ENCODE measurements around the gene WSB2. TPM values are rescaled to one million over a fixed set of nuclear protein-coding genes. Genes with fewer than 3 reads are reported as not detected.

WSB2 gene
- total RNA-seq, 1 donor: 171 TPM

DNA sequence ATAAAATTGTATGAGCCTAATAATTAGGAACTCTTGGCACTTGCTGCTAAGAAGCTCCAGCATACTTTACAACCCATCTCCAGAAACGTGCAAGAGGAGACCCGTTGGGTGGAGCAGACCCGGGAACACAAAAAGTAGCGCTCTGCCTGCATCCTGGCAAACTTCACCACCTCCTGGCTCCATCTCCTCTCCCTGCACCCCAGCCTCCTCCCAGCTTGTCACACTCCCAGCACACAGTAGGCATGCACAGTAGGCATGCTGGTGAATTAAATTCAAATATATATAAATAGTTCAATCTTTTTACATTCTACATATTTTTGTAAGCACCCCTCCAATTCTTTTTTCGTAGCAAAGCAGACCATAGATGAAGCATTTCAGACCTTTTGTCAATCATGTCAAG lies 41.6 kb upstream of the WSB2 start:
- TF ChIP-seq, protein P1, sequence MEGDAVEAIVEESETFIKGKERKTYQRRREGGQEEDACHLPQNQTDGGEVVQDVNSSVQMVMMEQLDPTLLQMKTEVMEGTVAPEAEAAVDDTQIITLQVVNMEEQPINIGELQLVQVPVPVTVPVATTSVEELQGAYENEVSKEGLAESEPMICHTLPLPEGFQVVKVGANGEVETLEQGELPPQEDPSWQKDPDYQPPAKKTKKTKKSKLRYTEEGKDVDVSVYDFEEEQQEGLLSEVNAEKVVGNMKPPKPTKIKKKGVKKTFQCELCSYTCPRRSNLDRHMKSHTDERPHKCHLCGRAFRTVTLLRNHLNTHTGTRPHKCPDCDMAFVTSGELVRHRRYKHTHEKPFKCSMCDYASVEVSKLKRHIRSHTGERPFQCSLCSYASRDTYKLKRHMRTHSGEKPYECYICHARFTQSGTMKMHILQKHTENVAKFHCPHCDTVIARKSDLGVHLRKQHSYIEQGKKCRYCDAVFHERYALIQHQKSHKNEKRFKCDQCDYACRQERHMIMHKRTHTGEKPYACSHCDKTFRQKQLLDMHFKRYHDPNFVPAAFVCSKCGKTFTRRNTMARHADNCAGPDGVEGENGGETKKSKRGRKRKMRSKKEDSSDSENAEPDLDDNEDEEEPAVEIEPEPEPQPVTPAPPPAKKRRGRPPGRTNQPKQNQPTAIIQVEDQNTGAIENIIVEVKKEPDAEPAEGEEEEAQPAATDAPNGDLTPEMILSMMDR (IDR thresholded peaks at IDR 0.05; ENCODE audit: insufficient read depth, low read depth, low read length): no peak
- peak overlapping the region; percentile 75 for H3K4me3 ChIP-seq (ENCODE audit: low read depth, low read length)
- DNase-seq (ENCODE audit: low read depth): no peak

DNA sequence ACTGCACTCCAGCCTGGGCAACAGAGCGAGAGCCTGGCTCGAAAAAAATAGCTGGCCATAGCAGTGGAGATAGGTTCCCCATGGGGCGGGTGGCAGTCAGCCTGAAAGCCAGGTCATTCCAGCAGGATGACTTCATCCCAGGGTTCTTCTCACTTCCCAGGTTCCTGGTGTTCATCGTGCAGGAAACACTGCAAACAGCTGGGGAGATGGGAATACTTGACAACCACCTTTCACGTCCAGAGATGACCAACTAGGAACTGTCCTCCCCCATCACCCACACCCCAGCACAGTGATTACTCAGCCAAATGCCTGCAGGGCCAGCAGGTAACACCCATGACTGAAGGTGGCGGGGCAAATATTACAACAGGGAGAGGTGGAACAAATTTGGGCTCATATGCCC lies 41.1 kb upstream of the WSB2 start:
- no peak for DNase-seq (ENCODE audit: low read depth)
- H3K4me3 ChIP-seq (ENCODE audit: low read depth, low read length): no peak overlapping the region
- TF ChIP-seq, protein P1 (IDR thresholded peaks at IDR 0.05; ENCODE audit: insufficient read depth, low read depth, low read length): no peak

DNA sequence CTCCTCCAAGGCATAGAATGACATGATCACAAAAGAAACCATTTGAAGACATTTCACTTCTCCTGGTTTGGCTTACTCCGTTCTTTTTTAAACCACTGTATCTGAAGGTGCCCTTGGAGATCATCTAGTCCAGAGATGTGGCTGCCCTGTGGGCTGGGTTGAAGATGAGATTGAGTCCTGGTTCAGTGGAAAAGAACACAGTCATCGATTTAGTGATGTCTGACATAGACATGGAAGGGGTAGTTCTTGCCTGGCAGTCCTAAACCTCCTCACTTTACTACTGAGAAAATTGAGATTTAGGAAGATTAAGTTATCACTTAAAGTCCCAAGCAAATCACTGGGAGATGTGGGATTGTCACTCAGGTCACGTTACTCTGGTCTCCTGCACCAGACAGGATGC lies 40.1 kb upstream of the WSB2 start:
- DNase-seq (ENCODE audit: low read depth): no peak
- TF ChIP-seq, protein P1 (IDR thresholded peaks at IDR 0.05; ENCODE audit: insufficient read depth, low read depth, low read length): no peak
- no peak overlapping the region for H3K4me3 ChIP-seq (ENCODE audit: low read depth, low read length)

DNA sequence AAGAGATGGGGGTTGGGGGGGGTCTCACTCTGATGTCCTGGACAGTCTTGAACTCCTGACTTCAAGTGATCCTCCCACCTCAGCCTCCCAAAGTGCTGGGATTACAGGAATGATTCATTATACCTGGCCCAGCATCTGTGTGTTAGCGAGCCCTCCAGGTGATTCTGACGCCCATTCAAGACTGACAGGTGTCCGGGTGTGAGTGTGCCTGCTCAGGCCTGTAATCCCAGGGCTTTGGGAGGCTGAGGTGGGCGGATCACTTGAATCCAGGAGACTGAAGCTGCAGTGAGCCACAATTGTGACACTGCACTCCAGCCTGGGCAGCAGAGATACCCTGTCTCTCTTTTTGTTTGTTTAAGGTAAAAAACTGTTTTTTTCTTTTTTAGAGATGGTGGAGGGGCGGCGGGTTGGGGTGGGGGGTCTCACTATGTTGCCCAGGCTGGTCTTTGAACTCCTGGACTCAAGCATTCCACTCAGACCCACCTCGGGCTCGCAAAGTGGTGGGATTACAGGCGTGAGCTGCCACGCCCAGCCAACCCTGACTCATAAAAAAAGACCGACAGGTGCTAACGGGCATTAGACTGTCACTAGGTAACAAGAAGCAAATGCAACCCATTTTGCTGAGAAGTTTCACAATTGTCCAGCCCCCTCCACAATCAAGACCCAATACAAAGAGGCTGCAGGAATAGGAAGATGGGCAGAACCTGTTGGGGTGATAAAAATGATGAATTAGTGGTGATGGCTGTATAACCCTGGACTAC lies 38.1 kb upstream of the WSB2 start:
- no peak overlapping the region for H3K4me3 ChIP-seq (ENCODE audit: low read depth, low read length)
- TF ChIP-seq, protein P1 (IDR thresholded peaks at IDR 0.05; ENCODE audit: insufficient read depth, low read depth, low read length): no peak
- no peak for DNase-seq (ENCODE audit: low read depth)

DNA sequence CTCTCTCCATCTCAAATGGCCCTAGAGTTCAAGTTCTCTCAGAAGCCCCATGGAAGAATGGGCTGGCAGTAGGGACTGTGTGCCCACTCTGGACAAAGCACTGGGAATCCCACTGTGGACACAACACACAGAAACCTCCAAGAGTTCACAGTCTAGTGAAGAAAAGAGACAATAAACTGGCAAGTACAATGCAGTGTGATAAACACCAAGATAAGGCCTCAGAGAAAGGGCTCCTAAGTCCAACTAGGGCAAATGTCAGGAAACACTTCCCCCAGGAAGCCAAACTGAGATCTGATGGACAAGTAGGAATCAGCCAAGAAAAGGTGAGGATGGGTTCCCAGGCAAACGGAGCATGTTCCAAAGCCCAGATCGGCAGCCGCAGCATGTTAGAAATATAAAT lies 37.4 kb upstream of the WSB2 start:
- DNase-seq (ENCODE audit: low read depth): peak; percentile 12
- TF ChIP-seq, protein P1 (IDR thresholded peaks at IDR 0.05; ENCODE audit: insufficient read depth, low read depth, low read length): no peak
- no peak overlapping the region for H3K4me3 ChIP-seq (ENCODE audit: low read depth, low read length)

DNA sequence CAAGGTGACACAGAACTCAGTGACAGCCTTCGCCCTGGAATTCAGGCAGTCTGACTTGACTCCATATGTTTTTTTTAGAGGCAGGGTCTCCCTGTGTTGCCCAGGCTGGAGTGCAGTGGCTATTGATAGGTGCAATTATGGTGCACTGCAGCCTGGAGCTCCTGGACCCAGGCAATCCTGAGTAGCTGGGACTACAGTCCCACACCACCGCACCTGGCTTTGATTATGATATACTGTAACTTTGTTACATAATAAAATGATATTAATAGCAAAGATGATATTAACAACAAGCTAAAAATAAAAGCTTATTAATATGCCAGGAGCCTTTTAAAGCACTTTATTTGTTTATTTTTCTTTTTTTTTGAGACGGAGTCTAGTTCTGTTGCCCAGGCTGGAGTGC lies 33.1 kb upstream of the WSB2 start:
- no peak overlapping the region for H3K4me3 ChIP-seq (ENCODE audit: low read depth, low read length)
- no peak for DNase-seq (ENCODE audit: low read depth)
- TF ChIP-seq, protein P1 (IDR thresholded peaks at IDR 0.05; ENCODE audit: insufficient read depth, low read depth, low read length): no peak

DNA sequence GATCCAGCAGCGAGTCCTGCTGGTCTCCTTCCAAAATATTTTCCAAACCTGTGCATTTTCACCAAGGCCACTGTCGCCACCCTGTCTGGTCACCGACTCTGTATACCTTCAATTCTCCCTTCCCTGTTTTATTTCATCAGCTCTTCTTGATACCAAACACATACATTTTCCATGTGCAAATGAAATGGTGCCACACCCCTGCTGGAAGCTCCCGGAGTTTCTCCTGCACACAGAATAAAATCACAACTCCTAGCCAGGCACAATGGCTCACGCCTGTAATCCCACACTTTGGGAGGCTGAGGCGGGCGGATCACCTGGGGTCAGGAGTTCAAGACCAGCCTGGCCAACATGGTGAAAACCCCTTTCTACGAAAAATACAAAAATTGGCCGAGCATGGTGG lies 28.8 kb upstream of the WSB2 start:
- TF ChIP-seq, protein P1 (IDR thresholded peaks at IDR 0.05; ENCODE audit: insufficient read depth, low read depth, low read length): no peak
- no peak for DNase-seq (ENCODE audit: low read depth)
- no peak overlapping the region for H3K4me3 ChIP-seq (ENCODE audit: low read depth, low read length)
